HG02973 (cell line): ENCODE data around the gene RAB10.
A peak's percentile ranks its signal among the peaks of the same experiment; 100 is the strongest.
"Not testable (repeated sequence)": the region's sequence is repeated elsewhere in the genome, so short reads cannot be mapped to it uniquely, and the experiment has no call there.

Experiments used
- ATAC-seq: cut with Tn5 transposase; IDR thresholded peaks from one replicate; pipeline ENCODE4 v1.9.1; 2021; ENCODE audit warnings: moderate library complexity; ENCODE audit not compliant: unreplicated experiment

RAB10 gene

GRCh38 chr2:26033818-26034636, at the start of gene RAB10:
Gene RAB10 (plus strand): TSS chr2:26034084. CDS start chr2:26034609, 525 bp downstream.
- ATAC-seq = peak; percentile 81

- no peak for ATAC-seq
Observed at GRCh38 chr2:25988134-25988533, 45.8 kb upstream of the RAB10 start.

- ATAC-seq = no peak
Observed at GRCh38 chr2:25989154-25989553, 44.7 kb upstream of the RAB10 start.

- ATAC-seq = no peak
Observed at GRCh38 chr2:25991965-25992364, 41.9 kb upstream of the RAB10 start.

GRCh38 chr2:25992556-25992955, 41.3 kb upstream of the RAB10 start:
- ATAC-seq = no peak

- ATAC-seq = no peak
Observed at GRCh38 chr2:25993049-25993448, 40.8 kb upstream of the RAB10 start.

GRCh38 chr2:25994509-25994908, 39.4 kb upstream of the RAB10 start:
- ATAC-seq = no peak

GRCh38 chr2:25996844-25997243, 37.0 kb upstream of the RAB10 start:
- ATAC-seq = no peak

GRCh38 chr2:25998816-25999383, 35.0 kb upstream of the RAB10 start:
- ATAC-seq = not testable (repeated sequence)

GRCh38 chr2:25999406-25999805, 34.5 kb upstream of the RAB10 start:
- not testable (repeated sequence) for ATAC-seq

- no peak for ATAC-seq
Observed at GRCh38 chr2:26000561-26001082, 33.3 kb upstream of the RAB10 start.

GRCh38 chr2:26001743-26002351, 32.0 kb upstream of the RAB10 start:
- no peak for ATAC-seq

- no peak for ATAC-seq
Observed at GRCh38 chr2:26002632-26003310, 31.1 kb upstream of the RAB10 start.

GRCh38 chr2:26008095-26008494, 25.8 kb upstream of the RAB10 start:
- no peak for ATAC-seq

GRCh38 chr2:26008851-26009566, 24.9 kb upstream of the RAB10 start:
- ATAC-seq = no peak

GRCh38 chr2:26009567-26009963, 24.3 kb upstream of the RAB10 start:
- no peak for ATAC-seq

GRCh38 chr2:26010943-26011342, 22.9 kb upstream of the RAB10 start:
- ATAC-seq = no peak

GRCh38 chr2:26011609-26011989, 22.3 kb upstream of the RAB10 start:
- no peak for ATAC-seq

- no peak for ATAC-seq
Observed at GRCh38 chr2:26011990-26012856, 21.7 kb upstream of the RAB10 start.

GRCh38 chr2:26013668-26014067, 20.2 kb upstream of the RAB10 start:
- no peak for ATAC-seq
